Tibial nerve (tissue), 4 donors: ENCODE results near the gene CD177. TPM values are rescaled to one million over a fixed set of nuclear protein-coding genes. Genes with fewer than 3 reads are reported as not detected.
"Not testable (repeated sequence)": the region's sequence is repeated elsewhere in the genome, so short reads cannot be mapped to it uniquely, and the experiment has no call there.

Experiments used
- DNase-seq, 2 donors: peaks; one replicate each; pipeline ENCODE4 v3.0.0-alpha.2; 2019; ENCODE audit warnings: low spot score in 2 of 2
- H3K27ac ChIP-seq, 4 donors: fragments of 200-600 bp; sonication (generic) in 3 of 4; one replicate each; pipeline ENCODE4 v1.5.1; 2017 to 2019; ENCODE audit warnings: mild to moderate bottlenecking in 1 of 4
- H3K27me3 ChIP-seq, 2 donors: fragments of 200-600 bp; sonication (generic) in 1 of 2; one replicate each; pipeline versions ENCODE4 v1.5.1 to v1.6.0; 2017 to 2019
- H3K36me3 ChIP-seq, 3 donors: fragments of 200-600 bp; sonication (generic); one replicate each; pipeline ENCODE4 v1.5.1; 2018 to 2019
- H3K4me1 ChIP-seq, 4 donors: fragments of 200-600 bp; sonication (generic) in 3 of 4; one replicate each; pipeline ENCODE4 v1.5.1; 2017 to 2019
- H3K4me3 ChIP-seq, 4 donors: fragments of 200-600 bp; sonication (generic) in 3 of 4; one replicate each; pipeline ENCODE4 v1.5.1; 2017 to 2019; ENCODE audit warnings: mild to moderate bottlenecking in 1 of 4, moderate library complexity in 1 of 4
- H3K9me3 ChIP-seq, 4 donors: fragments of 200-600 bp; sonication (generic) in 3 of 4; one replicate each; pipeline ENCODE4 v1.5.1; 2017 to 2019
- CTCF ChIP-seq, 5 experiments: fragments of 200-600 bp in 3 of 5; fragments of 450-650 bp in 2 of 5; sonication (generic) in 3 of 5; IDR thresholded peaks; one replicate each; pipeline ENCODE4 v1.5.1; 2016 to 2019; ENCODE audit warnings: antibody characterized with exemption in 5 of 5, mild to moderate bottlenecking in 3 of 5, moderate library complexity in 2 of 5
- EP300 ChIP-seq, 2 donors: sonication (generic); formaldehyde crosslinking; IDR thresholded peaks; one replicate each; pipeline ENCODE4 v1.6.1; 2017; ENCODE audit warnings: antibody characterized with exemption in 2 of 2, mild to moderate bottlenecking in 1 of 2
- POLR2A ChIP-seq, 2 donors: fragments of 450-650 bp; IDR thresholded peaks; one replicate each; pipeline ENCODE4 v1.6.1; 2017; ENCODE audit warnings: antibody characterized with exemption in 2 of 2, mild to moderate bottlenecking in 2 of 2, moderate library complexity in 2 of 2
- WGBS, 2 donors: methylation state at CpG; one replicate each; pipeline ENCODE4 v1.1.5; 2018; 5-methylcytosine and 5-hydroxymethylcytosine counted together
- total RNA-seq, 4 donors: library from RNA; depleted of rRNA; stranded (reverse); fragments of >200 nt; gene quantifications; one replicate each; pipeline ENCODE4 v1.1.0, GENCODE V29; 2016

The CD177 gene
- total RNA-seq, 4 donors from 2014 or later = 5.5 to 42.6 (median 25.3) TPM

GRCh38 chr19:43380771-43381386 is 27.4 kb downstream of the CD177 start:
- H3K27me3 ChIP-seq = no peaks in the 10 kb centered on the region
- peaks cover 0 to 3% (median 0%) of the 10 kb centered on the region in 4 donors for H3K9me3 ChIP-seq
- no peak overlapping the region for H3K27ac ChIP-seq
- no peak for TF ChIP-seq POLR2A (IDR thresholded peaks at IDR 0.05)
- no peak for TF ChIP-seq CTCF (IDR thresholded peaks at IDR 0.05)
- no peak for TF ChIP-seq EP300 (IDR thresholded peaks at IDR 0.05)
- H3K36me3 ChIP-seq = no peaks in the 10 kb centered on the region
- H3K4me1 ChIP-seq = no peaks in the 10 kb centered on the region
- no peak overlapping the region for H3K4me3 ChIP-seq
- DNase-seq = no peak
- WGBS, 2 donors = 47 to 59% methylated on average over 4 of the region's 4 CpGs

- H3K27me3 ChIP-seq, H3K4me3 ChIP-seq, H3K4me1 ChIP-seq, H3K9me3 ChIP-seq, H3K36me3 ChIP-seq, H3K27ac ChIP-seq, DNase-seq: not testable (repeated sequence)
- WGBS, 2 donors = 58 to 68% methylated on average over 11 to 12 of the region's 12 CpGs
Observed at GRCh38 chr19:43382586-43383216, 29.2 kb downstream of the CD177 start.

- not testable (repeated sequence) for H3K4me3 ChIP-seq, DNase-seq, H3K4me1 ChIP-seq, H3K27ac ChIP-seq, H3K27me3 ChIP-seq, H3K36me3 ChIP-seq, H3K9me3 ChIP-seq
- 72 to 80% methylated on average over 7 of the region's 7 CpGs for WGBS, 2 donors
Observed at GRCh38 chr19:43383254-43383653, 29.8 kb downstream of the CD177 start.

- not testable (repeated sequence) for H3K36me3 ChIP-seq, H3K27me3 ChIP-seq, H3K4me3 ChIP-seq
Observed at GRCh38 chr19:43383759-43384158, 30.3 kb downstream of the CD177 start.

GRCh38 chr19:43390903-43391551 is 37.5 kb downstream of the CD177 start:
- not testable (repeated sequence) for H3K27me3 ChIP-seq

More at GRCh38 chr19:43383759-43384158, 30.3 kb downstream of the CD177 start:
- H3K4me1 ChIP-seq, DNase-seq, H3K27ac ChIP-seq, H3K9me3 ChIP-seq: not testable (repeated sequence)
- 51 to 59% methylated on average over 3 of the region's 3 CpGs for WGBS, 2 donors

GRCh38 chr19:43391552-43391935 is 38.1 kb downstream of the CD177 start:
- not testable (repeated sequence) for H3K36me3 ChIP-seq, H3K4me1 ChIP-seq, H3K9me3 ChIP-seq, H3K27ac ChIP-seq, H3K4me3 ChIP-seq, H3K27me3 ChIP-seq, DNase-seq
- WGBS, 2 donors = 88 to 91% methylated on average over 6 of the region's 6 CpGs

More at GRCh38 chr19:43390903-43391551, 37.5 kb downstream of the CD177 start:
- H3K4me3 ChIP-seq, H3K4me1 ChIP-seq, H3K36me3 ChIP-seq, H3K27ac ChIP-seq, H3K9me3 ChIP-seq, DNase-seq: not testable (repeated sequence)
- WGBS, 2 donors = 80 to 83% methylated on average over 11 of the region's 11 CpGs

- H3K9me3 ChIP-seq, H3K27ac ChIP-seq, DNase-seq, H3K36me3 ChIP-seq, H3K27me3 ChIP-seq, H3K4me3 ChIP-seq, H3K4me1 ChIP-seq: not testable (repeated sequence)
- WGBS, 2 donors = 86 to 96% methylated on average over 1 to 2 of the region's 3 CpGs
Observed at GRCh38 chr19:43393501-43393900, 40.0 kb downstream of the CD177 start.

GRCh38 chr19:43395561-43395960 is 42.1 kb downstream of the CD177 start:
- H3K36me3 ChIP-seq = no peaks in the 10 kb centered on the region
- no peaks in the 10 kb centered on the region for H3K9me3 ChIP-seq
- no peak overlapping the region for H3K27ac ChIP-seq
- TF ChIP-seq EP300 (IDR thresholded peaks at IDR 0.05) (no peak), POLR2A (IDR thresholded peaks at IDR 0.05) (no peak)
- no peak overlapping the region for H3K4me3 ChIP-seq
- no peaks in the 10 kb centered on the region for H3K4me1 ChIP-seq
- DNase-seq = no peak
- no peaks in the 10 kb centered on the region for H3K27me3 ChIP-seq
- WGBS, 2 donors = 82 to 88% methylated on average over 4 to 6 of the region's 6 CpGs
